Trophoblast cell (in vitro differentiated cells and primary cell): ENCODE results near the gene SLCO2B1.

Source experiments
- DNase-seq, 2 donors: peaks; one replicate each; pipeline ENCODE4 v3.0.0-alpha.2; 2016
- H2AFZ ChIP-seq: 2 replicates; pipeline ENCODE4 v1.6.1; 2013; ENCODE audit warnings: low read length, moderate library complexity, mild to moderate bottlenecking; ENCODE audit not compliant: insufficient read depth, poor library complexity
- H2AK5ac ChIP-seq: 2 replicates; pipeline ENCODE4 v1.6.1; 2013; ENCODE audit warnings: mild to moderate bottlenecking, low read length
- H2BK120ac ChIP-seq: 2 replicates; pipeline ENCODE4 v1.6.1; 2013; ENCODE audit warnings: low read length, mild to moderate bottlenecking, moderate library complexity; ENCODE audit not compliant: insufficient read depth, poor library complexity
- H2BK12ac ChIP-seq: 2 replicates; pipeline ENCODE4 v1.6.1; 2013; ENCODE audit warnings: mild to moderate bottlenecking, low read length, moderate library complexity
- H2BK5ac ChIP-seq: 2 replicates; pipeline ENCODE4 v1.6.1; 2013; ENCODE audit warnings: low read length, low read depth, moderate library complexity, mild to moderate bottlenecking; ENCODE audit not compliant: poor library complexity
- H3K14ac ChIP-seq: 2 replicates; pipeline ENCODE4 v1.6.1; 2013; ENCODE audit warnings: mild to moderate bottlenecking, low read length
- H3K18ac ChIP-seq: 2 replicates; pipeline ENCODE4 v1.6.1; 2013; ENCODE audit warnings: mild to moderate bottlenecking, low read length
- H3K23ac ChIP-seq: 2 replicates; pipeline ENCODE4 v1.6.1; 2013; ENCODE audit warnings: low read length
- H3K27ac ChIP-seq: 2 replicates; pipeline ENCODE4 v1.5.1; 2013; ENCODE audit warnings: low read depth, mild to moderate bottlenecking, inconsistent platforms, low read length, moderate library complexity
- H3K27me3 ChIP-seq: 2 replicates; pipeline ENCODE4 v1.6.1; 2013; ENCODE audit warnings: inconsistent platforms, mild to moderate bottlenecking, low read length, moderate library complexity; ENCODE audit not compliant: insufficient read depth
- H3K36me3 ChIP-seq, 2 experiments: 1 replicate in 1 of 2; 2 replicates in 1 of 2; pipeline ENCODE4 v1.6.1; 2013; ENCODE audit warnings: low read length in 2 of 2, mild to moderate bottlenecking in 2 of 2, moderate library complexity in 1 of 2; ENCODE audit not compliant: insufficient read depth in 2 of 2, control insufficient read depth in 1 of 2
- H3K4ac ChIP-seq: 2 replicates; pipeline ENCODE4 v1.6.1; 2013; ENCODE audit warnings: low read depth, mild to moderate bottlenecking, low read length, moderate library complexity
- H3K4me1 ChIP-seq, 2 experiments: 1 replicate in 1 of 2; 2 replicates in 1 of 2; pipeline ENCODE4 v1.6.1; 2013; ENCODE audit warnings: low read length in 2 of 2, mild to moderate bottlenecking in 2 of 2, moderate library complexity in 1 of 2; ENCODE audit not compliant: insufficient read depth in 2 of 2, control insufficient read depth in 1 of 2
- H3K4me2 ChIP-seq: 2 replicates; pipeline ENCODE4 v1.6.1; 2013; ENCODE audit warnings: inconsistent platforms, mild to moderate bottlenecking, low read length, moderate library complexity
- H3K4me3 ChIP-seq: 2 replicates; pipeline ENCODE4 v1.5.1; 2013; ENCODE audit warnings: mild to moderate bottlenecking, low read depth, low read length, inconsistent platforms
- H3K79me1 ChIP-seq: one replicate; pipeline ENCODE4 v1.6.1; 2013; ENCODE audit warnings: low read length
- H3K79me2 ChIP-seq: 2 replicates; pipeline ENCODE4 v1.6.1; 2013; ENCODE audit warnings: low read length, mild to moderate bottlenecking; ENCODE audit not compliant: control insufficient read depth, insufficient read depth, poor library complexity
- H3K9ac ChIP-seq: 2 replicates; pipeline ENCODE4 v1.6.1; 2013; ENCODE audit warnings: mild to moderate bottlenecking, low read length
- H3K9me3 ChIP-seq: 2 replicates; pipeline ENCODE4 v1.6.1; 2013; ENCODE audit warnings: low read depth, mild to moderate bottlenecking, control low read depth, inconsistent platforms, low read length; ENCODE audit not compliant: insufficient read depth
- H4K12ac ChIP-seq: 2 replicates; pipeline ENCODE4 v1.6.1; 2013; ENCODE audit warnings: low read depth, mild to moderate bottlenecking, low read length, moderate library complexity
- H4K8ac ChIP-seq: 2 replicates; pipeline ENCODE4 v1.6.1; 2013; ENCODE audit warnings: low read depth, mild to moderate bottlenecking, low read length, moderate library complexity
- H4K91ac ChIP-seq: one replicate; pipeline ENCODE4 v1.6.1; 2013; ENCODE audit warnings: low read depth, mild to moderate bottlenecking, low read length, moderate library complexity
- WGBS: extraction: QIAGEN DNeasy Blood & Tissue Kit; methylation state at CpG from one replicate; pipeline ENCODE4 v1.1.7; 2013; ENCODE audit warnings: missing lambda C conversion rate; ENCODE audit not compliant: insufficient read length, insufficient coverage; ENCODE audit errors: extremely low coverage; 5-methylcytosine and 5-hydroxymethylcytosine counted together

SLCO2B1 gene

GRCh38 chr11:75165721-75166120, 14.8 kb downstream of the SLCO2B1 start:
- Histone ChIP-seq H2BK5ac (no peak overlapping the region), H3K27me3 (no peaks in the 10 kb centered on the region), H3K14ac (no peak overlapping the region), H2BK12ac (no peak overlapping the region), H3K79me1 (no peaks in the 10 kb centered on the region), H3K9ac (no peak overlapping the region), H3K4me3 (no peak overlapping the region), H2BK120ac (no peak overlapping the region), H3K79me2 (no peaks in the 10 kb centered on the region), H4K12ac (no peak overlapping the region), H3K4me1 (no peaks in the 10 kb centered on the region), H3K27ac (no peak overlapping the region), H4K91ac (no peak overlapping the region), H3K23ac (no peak overlapping the region), H3K36me3 (no peaks in the 10 kb centered on the region), H4K8ac (no peak overlapping the region), H3K4me2 (no peak overlapping the region), H3K18ac (no peak overlapping the region), H2AFZ (no peak overlapping the region), H3K4ac (no peak overlapping the region), H3K9me3 (no peaks in the 10 kb centered on the region), H2AK5ac (no peak overlapping the region)
- no peak for DNase-seq
- WGBS, result no CpG with 5 or more reads among the region's 11 CpGs

GRCh38 chr11:75166791-75167190, 15.9 kb downstream of the SLCO2B1 start:
- no CpG with 5 or more reads among the region's 3 CpGs for WGBS
- no peak overlapping the region for H2AK5ac ChIP-seq
- no peak overlapping the region for H3K14ac ChIP-seq
- H4K12ac ChIP-seq, result no peak overlapping the region
- no peak overlapping the region for H2BK12ac ChIP-seq
- no peak overlapping the region for H4K91ac ChIP-seq
- no peak for DNase-seq
- H3K4me2 ChIP-seq, result no peak overlapping the region
- H4K8ac ChIP-seq, result no peak overlapping the region
- no peak overlapping the region for H3K18ac ChIP-seq
- H3K23ac ChIP-seq, result no peak overlapping the region
- no peaks in the 10 kb centered on the region for H3K4me1 ChIP-seq
- no peak overlapping the region for H2AFZ ChIP-seq
- H3K9me3 ChIP-seq, result no peaks in the 10 kb centered on the region
- no peak overlapping the region for H2BK120ac ChIP-seq
- H2BK5ac ChIP-seq, result no peak overlapping the region
- peaks cover 2% of the 10 kb centered on the region for H3K27me3 ChIP-seq
- no peaks in the 10 kb centered on the region for H3K36me3 ChIP-seq
- no peaks in the 10 kb centered on the region for H3K79me2 ChIP-seq
- no peak overlapping the region for H3K9ac ChIP-seq
- no peak overlapping the region for H3K4ac ChIP-seq
- no peak overlapping the region for H3K4me3 ChIP-seq
- H3K79me1 ChIP-seq, result no peaks in the 10 kb centered on the region
- no peak overlapping the region for H3K27ac ChIP-seq

GRCh38 chr11:75167617-75168016, 16.7 kb downstream of the SLCO2B1 start:
- Histone ChIP-seq H3K9ac (no peak overlapping the region), H3K79me1 (no peaks in the 10 kb centered on the region), H2AFZ (no peak overlapping the region), H3K4me1 (no peaks in the 10 kb centered on the region), H2BK120ac (no peak overlapping the region), H3K23ac (no peak overlapping the region), H3K4ac (no peak overlapping the region), H4K12ac (no peak overlapping the region), H3K4me2 (no peak overlapping the region), H3K27me3 (peaks cover 2% of the 10 kb centered on the region), H4K91ac (no peak overlapping the region), H2BK12ac (no peak overlapping the region), H4K8ac (no peak overlapping the region), H3K27ac (no peak overlapping the region), H2AK5ac (no peak overlapping the region), H3K18ac (no peak overlapping the region), H3K14ac (no peak overlapping the region), H3K79me2 (no peaks in the 10 kb centered on the region), H3K9me3 (no peaks in the 10 kb centered on the region), H3K36me3 (no peaks in the 10 kb centered on the region), H2BK5ac (no peak overlapping the region), H3K4me3 (no peak overlapping the region)
- no CpG with 5 or more reads among the region's 3 CpGs for WGBS
- DNase-seq, result no peak

GRCh38 chr11:75169101-75169885, 18.4 kb downstream of the SLCO2B1 start:
- Histone ChIP-seq H3K4me3 (no peak overlapping the region), H4K91ac (no peak overlapping the region), H2AK5ac (no peak overlapping the region), H2AFZ (no peak overlapping the region), H4K8ac (no peak overlapping the region), H3K79me2 (no peaks in the 10 kb centered on the region), H3K79me1 (no peaks in the 10 kb centered on the region), H4K12ac (no peak overlapping the region), H3K9ac (no peak overlapping the region), H3K4me1 (no peaks in the 10 kb centered on the region), H2BK5ac (no peak overlapping the region), H3K27ac (no peak overlapping the region), H3K23ac (no peak overlapping the region), H3K9me3 (no peaks in the 10 kb centered on the region), H3K27me3 (peaks cover 2% of the 10 kb centered on the region), H3K36me3 (no peaks in the 10 kb centered on the region), H3K4me2 (no peak overlapping the region), H2BK12ac (no peak overlapping the region), H3K4ac (no peak overlapping the region), H3K14ac (no peak overlapping the region), H3K18ac (no peak overlapping the region), H2BK120ac (no peak overlapping the region)
- no peak for DNase-seq
- no CpG with 5 or more reads among the region's 13 CpGs for WGBS
